Caco-2 (cell line): ENCODE results near the gene MYH1. TPM values are rescaled to one million over a fixed set of nuclear protein-coding genes. Genes with fewer than 3 reads are reported as not detected.

Experiments
- BruUV-seq: library from RNA; stranded (reverse); fragments of 400-500 nt; replicated peaks from 2 replicates; lab custom pipeline; 2021; lab: Mats Ljungman, UMichigan
- CTCF ChIA-PET: fragments of 300-600 bp; sonication (Branson Sonifier 250); formaldehyde crosslinking; loops from one replicate; lab custom pipeline; 2022; ENCODE audit warnings: antibody characterized with exemption; lab: Charles Lee
- POLR2A ChIA-PET: fragments of 300-600 bp; sonication (Branson Sonifier 250); formaldehyde crosslinking; loops from one replicate; lab custom pipeline; 2022; ENCODE audit warnings: antibody characterized with exemption; lab: Charles Lee
- DNase-seq, 2 experiments: peaks; one replicate each; pipeline versions ENCODE4 v3.0.0 to v3.0.0-alpha.2; 2020 to 2022
- H3K27me3 ChIP-seq: replicated peaks from 2 replicates; pipeline ENCODE4 v1.6.0; 2011; ENCODE audit warnings: low read length; ENCODE audit not compliant: control insufficient read depth, insufficient read depth
- H3K36me3 ChIP-seq: 2 replicates; pipeline ENCODE4 v1.5.1; 2011; ENCODE audit warnings: low read length; ENCODE audit not compliant: control insufficient read depth, insufficient read depth
- H3K4me1 ChIP-seq: fragments of 250-450 bp; sonication (Bioruptor Pico); 2 replicates; pipeline ENCODE4 v1.5.1; 2020; ENCODE audit warnings: mild to moderate bottlenecking
- H3K4me3 ChIP-seq: 2 replicates; pipeline ENCODE4 v1.5.1; 2011; ENCODE audit warnings: low read depth, mild to moderate bottlenecking, control low read depth, low read length
- H3K9me3 ChIP-seq: fragments of 250-450 bp; sonication (Bioruptor Pico); 2 replicates; pipeline ENCODE4 v1.5.1; 2020; ENCODE audit warnings: mild to moderate bottlenecking, moderate library complexity
- H3K27ac Mint-ChIP-seq: one replicate; pipeline ENCODE4 v1.8.0; 2022; ENCODE audit warnings: mixed read lengths; ENCODE audit not compliant: unreplicated experiment
- H3K27me3 Mint-ChIP-seq: one replicate; pipeline ENCODE4 v1.8.0; 2022; ENCODE audit warnings: mixed read lengths; ENCODE audit not compliant: insufficient read depth, unreplicated experiment
- H3K36me3 Mint-ChIP-seq: one replicate; pipeline ENCODE4 v1.8.0; 2022; ENCODE audit warnings: mild to moderate bottlenecking, mixed read lengths; ENCODE audit not compliant: insufficient read depth, unreplicated experiment
- H3K4me1 Mint-ChIP-seq: one replicate; pipeline ENCODE4 v1.8.0; 2022; ENCODE audit warnings: low read depth, mixed read lengths; ENCODE audit not compliant: unreplicated experiment
- H3K4me3 Mint-ChIP-seq: one replicate; pipeline ENCODE4 v1.8.0; 2022; ENCODE audit warnings: mild to moderate bottlenecking, moderate library complexity, mixed read lengths; ENCODE audit not compliant: unreplicated experiment
- H3K9me3 Mint-ChIP-seq: one replicate; pipeline ENCODE4 v1.8.0; 2022; ENCODE audit warnings: mixed read lengths; ENCODE audit not compliant: unreplicated experiment
- intact Hi-C: fragments of 100-400 bp; cut with micrococcal nuclease; formaldehyde crosslinking; loops from one replicate; pipeline ENCODE4 v1.10.0; 2022; ENCODE audit not compliant: unreplicated experiment
- total RNA-seq: library from RNA; stranded (reverse); gene quantifications from 2 replicates; pipeline ENCODE4 v1.2.3, GENCODE V29; 2022
- TF ChIP-seq, protein P1 (sequence below), 2 experiments: fragments of 200-600 bp in 1 of 2; IDR thresholded peaks; 1 replicate in 1 of 2; 2 replicates in 1 of 2; pipeline versions ENCODE4 v1.5.1 to v1.8.0; 2011 to 2022; ENCODE audit warnings: antibody characterized with exemption in 1 of 2, control low read depth in 1 of 2, inconsistent platforms in 1 of 2, low read depth in 1 of 2, low read length in 1 of 2, mild to moderate bottlenecking in 1 of 2, moderate library complexity in 1 of 2; ENCODE audit not compliant: insufficient read depth in 1 of 2, severe bottlenecking in 1 of 2, unreplicated experiment in 1 of 2

Gene MYH1
- total RNA-seq, 1 experiment from 2014 or later, result not detected

DNA sequence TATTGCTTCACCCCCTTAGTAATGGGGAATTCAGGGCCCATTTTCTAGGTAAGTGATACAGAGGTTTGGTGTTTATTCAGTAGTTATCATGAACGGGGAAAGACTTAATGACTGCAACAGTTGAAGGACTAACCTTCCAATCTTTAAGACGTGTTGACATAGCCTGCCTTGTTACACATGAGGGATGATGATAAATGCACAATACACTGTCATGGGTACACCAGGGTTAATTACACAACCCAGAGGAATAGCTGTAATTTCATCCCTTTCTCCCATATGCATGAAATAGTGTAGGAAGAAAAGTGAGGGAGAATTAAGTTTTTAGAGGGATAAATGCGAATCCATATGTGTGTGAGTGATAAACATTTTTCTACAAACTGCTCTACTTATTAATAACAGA, 59.6 kb downstream of the MYH1 start:
- ChIA-PET CTCF (no interaction called here), POLR2A (no interaction called here)
- no peak for DNase-seq
- Mint-ChIP-seq H3K4me3 (no peak overlapping the region), H3K27me3 (no peaks in the 10 kb centered on the region), H3K27ac (no peak overlapping the region), H3K9me3 (no peaks in the 10 kb centered on the region), H3K36me3 (no peaks in the 10 kb centered on the region), H3K4me1 (no peaks in the 10 kb centered on the region)
- Histone ChIP-seq H3K36me3 (no peaks in the 10 kb centered on the region), H3K4me1 (no peaks in the 10 kb centered on the region), H3K9me3 (no peaks in the 10 kb centered on the region), H3K4me3 (no peak overlapping the region), H3K27me3 (no peaks in the 10 kb centered on the region)
- TF ChIP-seq, protein P1, sequence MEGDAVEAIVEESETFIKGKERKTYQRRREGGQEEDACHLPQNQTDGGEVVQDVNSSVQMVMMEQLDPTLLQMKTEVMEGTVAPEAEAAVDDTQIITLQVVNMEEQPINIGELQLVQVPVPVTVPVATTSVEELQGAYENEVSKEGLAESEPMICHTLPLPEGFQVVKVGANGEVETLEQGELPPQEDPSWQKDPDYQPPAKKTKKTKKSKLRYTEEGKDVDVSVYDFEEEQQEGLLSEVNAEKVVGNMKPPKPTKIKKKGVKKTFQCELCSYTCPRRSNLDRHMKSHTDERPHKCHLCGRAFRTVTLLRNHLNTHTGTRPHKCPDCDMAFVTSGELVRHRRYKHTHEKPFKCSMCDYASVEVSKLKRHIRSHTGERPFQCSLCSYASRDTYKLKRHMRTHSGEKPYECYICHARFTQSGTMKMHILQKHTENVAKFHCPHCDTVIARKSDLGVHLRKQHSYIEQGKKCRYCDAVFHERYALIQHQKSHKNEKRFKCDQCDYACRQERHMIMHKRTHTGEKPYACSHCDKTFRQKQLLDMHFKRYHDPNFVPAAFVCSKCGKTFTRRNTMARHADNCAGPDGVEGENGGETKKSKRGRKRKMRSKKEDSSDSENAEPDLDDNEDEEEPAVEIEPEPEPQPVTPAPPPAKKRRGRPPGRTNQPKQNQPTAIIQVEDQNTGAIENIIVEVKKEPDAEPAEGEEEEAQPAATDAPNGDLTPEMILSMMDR (IDR thresholded peaks at IDR 0.05; ENCODE audit: insufficient read depth in 1 of 2, low read depth in 1 of 2, low read length in 1 of 2, severe bottlenecking in 1 of 2, unreplicated experiment in 1 of 2), result no peak
- intact Hi-C loops, result no loop called here
- no TSS peak for BruUV-seq

DNA sequence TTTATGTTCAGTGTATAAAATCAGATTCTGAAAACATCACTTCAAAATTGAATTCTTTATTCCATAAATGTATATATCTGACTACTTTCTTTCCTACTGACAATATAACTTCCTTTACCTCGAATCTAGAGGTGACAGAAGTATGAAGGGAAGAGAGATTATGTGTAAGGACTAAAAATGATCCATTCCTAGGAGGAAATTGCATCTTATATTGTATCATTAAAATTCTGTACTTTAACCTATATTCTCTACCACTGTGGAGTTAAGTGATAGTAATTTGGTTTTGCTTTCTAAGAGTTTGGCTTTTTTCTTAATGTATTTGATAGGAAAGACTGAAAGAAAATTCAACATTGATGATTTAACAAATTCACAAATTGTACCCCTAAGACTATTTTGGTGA, 60.4 kb downstream of the MYH1 start:
- TF ChIP-seq, protein P1 (IDR thresholded peaks at IDR 0.05; ENCODE audit: insufficient read depth in 1 of 2, low read depth in 1 of 2, low read length in 1 of 2, severe bottlenecking in 1 of 2, unreplicated experiment in 1 of 2), result no peak
- no peaks in the 10 kb centered on the region for H3K4me1 Mint-ChIP-seq
- Histone ChIP-seq H3K27me3 (no peaks in the 10 kb centered on the region), H3K4me1 (no peaks in the 10 kb centered on the region), H3K36me3 (no peaks in the 10 kb centered on the region), H3K9me3 (no peaks in the 10 kb centered on the region), H3K4me3 (no peak overlapping the region)
- H3K27me3 Mint-ChIP-seq, result no peaks in the 10 kb centered on the region
- CTCF ChIA-PET, result no interaction called here
- no peak overlapping the region for H3K4me3 Mint-ChIP-seq
- POLR2A ChIA-PET, result no interaction called here
- no peak overlapping the region for H3K27ac Mint-ChIP-seq
- no peaks in the 10 kb centered on the region for H3K36me3 Mint-ChIP-seq
- DNase-seq, result no peak
- no peaks in the 10 kb centered on the region for H3K9me3 Mint-ChIP-seq
- intact Hi-C loops, result no loop called here
- BruUV-seq, result no TSS peak

GRCh38 chr17:10447026-10447931, 71.1 kb downstream of the MYH1 start:
- Mint-ChIP-seq H3K36me3 (no peaks in the 10 kb centered on the region), H3K9me3 (peaks cover 9% of the 10 kb centered on the region), H3K4me3 (peak overlapping the region; percentile 37), H3K27ac (peak overlapping the region; percentile 85), H3K27me3 (no peaks in the 10 kb centered on the region), H3K4me1 (peaks cover 13% of the 10 kb centered on the region)
- no peaks in the 10 kb centered on the region for H3K36me3 ChIP-seq
- CTCF ChIA-PET, result no interaction called here
- POLR2A ChIA-PET, result no interaction called here
- H3K4me1 ChIP-seq, result peaks cover 20% of the 10 kb centered on the region
- DNase-seq, result peak; percentile 44 to 54
- TF ChIP-seq, protein P1 (IDR thresholded peaks at IDR 0.05; ENCODE audit: insufficient read depth in 1 of 2, low read depth in 1 of 2, low read length in 1 of 2, severe bottlenecking in 1 of 2, unreplicated experiment in 1 of 2), result no peak
- intact Hi-C loops, result no loop called here
- no peaks in the 10 kb centered on the region for H3K9me3 ChIP-seq
- BruUV-seq, result no TSS peak
- H3K4me3 ChIP-seq, result no peak overlapping the region
- no peaks in the 10 kb centered on the region for H3K27me3 ChIP-seq

Other genes starting within 250 kb of the MYH1 start
- gene MYH13, start 145.5 kb downstream of the MYH1 start, total RNA-seq, result not detected in 2 replicates
- not detected in 2 replicates for gene MYH8, start 96.6 kb downstream of the MYH1 start, total RNA-seq
- 0.05 and 0.12 TPM in 2 replicates for gene MYH4, start 49.0 kb downstream of the MYH1 start, total RNA-seq
- gene MYH2, start 31.1 kb upstream of the MYH1 start, total RNA-seq, result not detected in 2 replicates
- gene MYH3, start 138.8 kb upstream of the MYH1 start, total RNA-seq, result 2.4 and 2.7 TPM in 2 replicates
- gene SCO1, start 179.0 kb upstream of the MYH1 start, total RNA-seq, result 26.3 and 26.8 TPM in 2 replicates
- gene ADPRM, start 179.1 kb upstream of the MYH1 start, total RNA-seq, result 2.3 and 2.5 TPM in 2 replicates
- gene TMEM220, start 211.5 kb upstream of the MYH1 start, total RNA-seq, result not detected in 2 replicates